Sciatic nerve (tissue), 2 donors: ENCODE results near the gene ZNF888. TPM values are rescaled to one million over a fixed set of nuclear protein-coding genes. Genes with fewer than 3 reads are reported as not detected.
A peak's percentile ranks its signal among the peaks of the same experiment; 100 is the strongest.
"Not testable (repeated sequence)": the region's sequence is repeated elsewhere in the genome, so short reads cannot be mapped to it uniquely, and the experiment has no call there.

Experiments
- ATAC-seq: fragments of 200-7000 bp; cut with Tn5 transposase; one replicate; pipeline ENCODE4 v1.9.1; 2020; ENCODE audit warnings: mild to moderate bottlenecking, moderate library complexity
- DNase-seq: peaks from one replicate; pipeline ENCODE4 v3.0.0-alpha.2; 2020; ENCODE audit warnings: low spot score
- intact Hi-C: fragments of 100-400 bp; cut with DNase I; formaldehyde crosslinking; loops from one replicate; pipeline ENCODE4 v1.14.2; 2022
- total RNA-seq: library from RNA; stranded (reverse); fragmentation: NEBNext Ultra II Directional; extraction: Animal tissue kit (Norgen Biotek cat#: 25700); gene quantifications from one replicate; pipeline ENCODE4 v1.2.1, GENCODE V29; 2021
- donor health status: DM: no; HTN: no; CAD: no.
- donor health status: DM: no; HTN: no; CAD: no.

The ZNF888 gene
- total RNA-seq, 1 donor from 2014 or later = 4.8 TPM

DNA sequence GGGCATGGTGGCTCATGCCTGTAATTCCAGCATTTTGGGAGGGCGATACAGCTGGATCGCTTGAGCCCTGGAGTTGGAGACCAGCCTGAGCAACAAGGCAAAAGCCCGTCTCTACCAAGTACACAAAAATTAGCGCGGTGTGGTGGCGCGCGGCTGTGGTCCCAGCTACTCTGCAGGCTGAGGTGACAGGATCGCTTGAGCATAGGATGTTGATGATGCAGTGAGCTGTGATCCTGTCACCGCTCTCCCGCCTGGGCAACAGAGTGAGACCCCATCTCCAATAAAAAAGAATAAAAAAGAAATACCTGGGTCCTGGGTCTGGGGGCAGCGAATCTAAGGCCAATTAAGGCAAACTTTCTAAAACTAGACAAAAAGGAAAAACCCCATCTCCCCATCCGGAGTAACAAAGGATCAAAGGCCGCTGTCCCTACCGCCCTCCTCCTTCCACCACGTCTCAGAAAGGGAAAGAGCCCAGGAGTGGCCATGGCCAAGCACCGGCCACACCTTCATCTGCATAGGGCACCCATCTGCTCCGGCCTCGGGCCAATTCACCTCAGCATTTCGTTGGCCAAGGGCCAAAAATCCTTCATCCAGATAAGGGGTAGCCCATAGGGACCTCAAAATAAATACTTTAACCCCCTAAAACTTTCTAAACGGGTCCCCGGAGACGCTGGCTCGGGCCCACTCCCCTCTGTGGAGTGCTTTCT, 26.6 kb downstream of the ZNF888 start:
- DNase-seq = peak; percentile 65
- ATAC-seq = peak; percentile 51
- intact Hi-C loops = no loop called here

DNA sequence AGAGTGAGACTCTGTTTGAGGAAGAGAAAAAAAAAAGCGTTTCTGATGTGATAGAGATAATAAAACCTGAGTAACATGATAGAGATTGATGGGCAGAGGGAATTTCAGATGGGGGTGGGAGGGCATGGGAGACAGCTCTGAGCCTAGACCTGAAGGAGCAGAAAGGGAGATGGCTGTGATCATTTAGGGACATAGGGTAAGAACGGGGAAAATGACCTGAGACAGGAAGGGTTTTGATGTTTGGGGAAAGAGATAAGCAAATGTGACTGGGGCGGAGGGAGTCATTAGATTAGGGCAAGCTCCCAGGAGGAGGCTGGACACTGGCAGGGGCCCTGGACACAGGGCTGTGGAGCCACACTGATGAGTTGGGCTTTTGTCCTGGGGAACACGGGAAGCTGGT, 31.9 kb downstream of the ZNF888 start:
- ATAC-seq = no peak
- intact Hi-C loops = no loop called here
- no peak for DNase-seq

DNA sequence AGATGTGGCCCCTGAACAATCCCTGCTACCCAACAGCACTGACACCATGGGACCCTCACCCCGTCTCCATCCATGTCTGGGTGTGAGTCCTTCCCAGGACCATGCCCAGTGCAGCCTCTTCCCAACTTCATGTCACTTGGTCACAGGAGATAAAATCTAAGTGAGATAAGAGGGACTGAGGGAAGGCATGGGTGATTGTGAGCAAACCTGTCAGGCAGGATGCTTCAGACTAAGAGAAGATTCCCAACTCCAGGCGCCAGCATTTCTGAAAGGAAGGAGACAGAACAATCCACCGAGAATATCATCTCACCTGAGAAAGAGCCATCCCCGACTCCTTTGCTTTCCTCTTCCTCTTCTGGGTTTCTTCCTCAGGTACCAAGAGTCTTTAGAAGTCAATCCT, 33.3 kb downstream of the ZNF888 start:
- ATAC-seq = no peak
- DNase-seq = no peak
- intact Hi-C loops = no loop called here

DNA sequence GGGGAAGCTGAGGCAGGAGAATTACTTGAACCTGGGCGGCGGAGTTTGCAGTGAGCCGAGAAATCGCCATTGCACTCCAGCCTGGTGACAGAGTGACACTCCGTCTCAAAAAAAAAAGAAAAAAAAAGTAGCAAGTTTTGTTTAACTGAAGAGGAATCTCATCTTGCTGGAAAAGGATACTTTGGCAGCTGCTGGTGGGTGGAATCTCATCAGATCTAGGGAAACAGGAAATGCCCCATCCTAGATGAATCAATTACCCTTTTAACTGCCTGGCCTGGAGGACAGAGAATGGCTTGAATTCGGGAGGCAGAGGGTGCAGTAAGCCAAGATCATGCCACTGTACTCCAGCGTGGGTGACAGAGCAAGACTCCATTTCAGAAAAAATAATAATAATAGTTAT, 34.2 kb downstream of the ZNF888 start:
- ATAC-seq = no peak
- intact Hi-C loops = no loop called here
- DNase-seq = no peak

DNA sequence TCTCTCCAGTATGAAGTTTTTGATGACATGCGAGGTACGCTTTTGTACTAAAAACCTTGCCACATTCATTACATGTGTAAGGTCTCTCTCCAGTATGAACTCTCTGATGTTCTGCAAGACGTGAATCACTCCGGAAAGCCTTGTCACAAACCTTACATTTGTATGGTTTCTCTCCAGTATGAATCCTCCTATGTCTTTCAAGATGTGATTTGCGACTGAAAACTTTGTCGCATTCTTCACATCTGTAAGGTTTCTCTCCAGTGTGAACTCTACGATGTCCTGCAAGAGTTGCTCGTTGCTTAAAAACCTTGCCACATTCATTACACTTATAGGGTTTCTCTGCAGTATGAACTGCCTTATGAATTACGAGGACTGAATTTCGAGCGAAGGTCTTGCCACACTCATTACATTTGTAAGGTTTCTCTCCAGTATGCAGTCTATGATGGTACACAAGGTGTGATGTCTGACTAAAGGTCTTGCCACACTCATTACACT, 42.3 kb downstream of the ZNF888 start:
- DNase-seq (no peak), ATAC-seq (no peak)
- intact Hi-C loops = no loop called here

DNA sequence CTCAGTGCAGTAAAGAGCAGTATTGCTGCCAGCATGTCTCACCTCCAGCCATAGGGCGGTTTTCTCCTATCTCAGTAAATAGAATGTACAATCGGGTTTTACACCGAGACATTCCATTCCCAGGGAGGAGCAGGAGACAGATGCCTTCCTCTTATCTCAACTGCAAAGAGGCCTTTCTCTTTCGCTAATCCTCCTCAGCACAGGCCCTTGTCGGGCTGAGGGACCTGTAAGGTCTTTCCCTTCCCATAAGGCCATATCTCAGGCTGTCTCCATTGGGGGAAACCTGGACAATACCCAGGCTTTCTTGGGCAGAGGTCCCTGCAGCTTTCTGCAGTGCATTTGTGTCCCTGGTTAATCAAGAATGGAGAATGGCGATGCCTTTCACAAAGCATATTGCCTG, 50.2 kb downstream of the ZNF888 start:
- intact Hi-C loops, ATAC-seq, DNase-seq: not testable (repeated sequence)

DNA sequence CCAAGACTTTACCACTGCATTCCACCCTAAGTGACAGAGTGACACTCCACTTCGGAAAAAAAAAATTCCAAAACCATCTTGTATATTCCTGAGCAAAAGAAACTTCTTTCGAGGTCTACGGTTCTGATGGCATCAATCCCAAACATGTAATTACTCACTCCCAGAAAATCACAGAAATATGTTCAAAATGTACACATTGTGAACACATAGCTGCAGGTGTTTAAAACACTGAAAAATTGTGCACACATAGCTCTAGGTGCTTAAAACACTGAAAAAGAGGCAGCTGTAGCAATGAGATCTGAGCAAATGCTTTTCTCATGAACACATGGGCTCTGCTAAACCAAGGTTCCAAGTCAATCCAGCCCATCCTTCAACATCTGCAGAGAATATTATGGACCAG, 51.8 kb downstream of the ZNF888 start:
- DNase-seq = no peak
- no peak for ATAC-seq
- intact Hi-C loops = no loop called here

DNA sequence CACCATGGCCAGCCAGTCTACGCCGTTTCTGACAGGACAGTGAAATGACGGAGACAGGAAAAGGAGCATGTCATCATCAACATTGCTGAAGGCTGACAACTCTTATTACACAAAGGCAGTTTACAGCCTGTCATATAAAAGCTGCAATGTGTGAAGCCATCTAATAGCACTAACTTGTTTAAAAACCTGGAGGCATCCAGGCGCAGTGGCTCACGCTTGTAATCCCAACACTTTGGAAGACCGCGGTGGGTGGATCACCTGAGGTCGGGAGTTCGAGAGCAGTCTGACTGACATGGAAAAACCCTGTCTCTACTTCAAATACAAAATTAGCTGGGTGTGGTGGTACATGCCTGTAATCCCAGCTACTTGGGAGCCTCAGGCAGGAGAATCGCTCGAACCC, 55.2 kb downstream of the ZNF888 start:
- ATAC-seq, DNase-seq, intact Hi-C loops: not testable (repeated sequence)

DNA sequence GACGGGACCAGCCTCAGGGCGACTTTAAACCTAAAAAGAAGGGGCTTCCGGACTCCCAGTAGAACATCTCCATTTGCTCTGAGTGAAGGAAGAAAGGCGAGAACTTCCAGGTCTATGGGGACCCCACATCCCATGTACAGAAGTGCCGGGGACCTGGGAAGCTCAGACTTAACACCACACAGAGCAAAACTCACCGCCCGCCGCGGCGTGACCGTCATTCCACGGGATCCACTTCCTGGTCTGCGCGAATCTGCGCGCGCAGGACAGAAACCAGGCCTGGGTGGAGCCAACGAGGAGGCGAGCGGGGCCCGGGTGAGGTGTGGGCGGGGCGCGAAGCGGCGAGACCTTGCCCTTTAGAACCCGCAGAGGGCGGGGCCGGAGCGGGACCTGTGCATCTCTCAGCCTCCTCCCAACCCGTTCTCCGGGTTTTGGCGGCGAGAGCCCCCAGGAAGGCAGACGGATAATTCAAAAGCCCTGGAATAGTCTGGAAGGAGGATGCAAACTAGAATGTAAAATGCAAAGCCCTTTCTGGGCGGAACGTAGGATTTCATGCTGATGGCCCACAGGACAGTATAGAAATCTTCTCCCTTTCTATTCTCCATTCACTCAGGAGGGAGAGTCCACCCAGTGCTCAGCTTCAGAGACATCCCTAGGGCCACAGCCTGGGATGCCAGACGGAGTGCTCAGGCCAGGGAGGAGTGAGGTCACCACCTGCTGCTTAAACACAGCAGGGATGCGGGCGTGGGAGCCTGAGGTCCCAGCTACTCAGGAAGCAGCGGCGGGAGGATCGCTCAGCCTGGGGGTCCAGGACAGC, 65.6 kb downstream of the ZNF888 start, which contains the start of gene ZNF468:
TSS of gene ZNF468 (minus strand) at position 242 of the 814 bp plus-strand sequence. CDS start 3,347 bp downstream, outside the sequence.
- peak; percentile 89 for DNase-seq
- ATAC-seq = peak; percentile 100
- intact Hi-C loops = not testable (repeated sequence)

DNA sequence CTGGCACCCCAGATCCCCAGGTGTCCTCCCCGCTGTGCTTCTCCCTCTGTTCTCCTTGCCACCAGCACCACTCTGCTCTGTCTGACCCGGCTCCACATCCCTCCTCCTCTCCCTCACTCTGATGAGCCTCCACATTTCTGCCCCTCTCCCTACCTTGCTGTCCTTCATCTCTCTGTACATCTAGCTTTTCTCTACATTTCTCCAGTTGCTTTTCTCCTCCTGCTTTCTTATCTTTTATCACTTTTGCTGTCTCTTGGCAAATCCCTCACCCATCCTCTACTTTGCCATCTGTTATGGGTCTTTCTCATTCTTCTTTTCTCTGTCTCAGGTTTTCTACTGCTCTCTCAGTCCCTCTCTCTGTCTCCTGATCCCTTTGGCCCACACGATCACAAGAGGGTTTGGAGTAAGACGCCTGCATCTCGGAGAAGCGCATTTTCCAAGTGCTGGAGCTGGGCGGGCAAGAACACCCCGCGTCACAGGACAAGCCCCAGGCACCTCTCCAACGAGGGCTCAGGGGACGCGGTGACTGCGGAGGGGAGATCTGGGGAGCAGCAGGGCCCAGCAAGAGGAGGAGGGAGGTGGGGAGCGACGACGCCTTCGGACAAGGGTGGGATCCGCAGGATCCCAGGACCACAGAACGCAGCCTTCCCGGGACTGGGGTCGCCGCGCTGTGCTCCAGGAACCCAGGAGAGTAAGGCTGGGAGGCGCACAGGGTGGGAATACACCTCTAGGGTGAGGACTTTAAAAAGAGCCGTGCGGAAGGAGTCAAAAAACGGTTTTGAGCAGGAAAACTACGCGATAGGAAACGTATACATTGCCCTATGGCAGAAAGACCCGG, 66.5 kb downstream of the ZNF888 start:
- peak; percentile 48 for ATAC-seq
- DNase-seq, intact Hi-C loops: not testable (repeated sequence)

Other genes starting within 250 kb of the ZNF888 start
- gene ZNF611, start 188.4 kb downstream of the ZNF888 start, total RNA-seq = 26.6 TPM
- gene ZNF600, start 136.6 kb downstream of the ZNF888 start, total RNA-seq = 12.3 TPM
- 18.1 TPM for gene ZNF28, start 101.8 kb downstream of the ZNF888 start, total RNA-seq
- gene ZNF468, start 65.8 kb downstream of the ZNF888 start, total RNA-seq = 12.8 TPM
- 12.1 TPM for gene ZNF320, start 25.8 kb downstream of the ZNF888 start, total RNA-seq
- gene ZNF816, start 39.5 kb upstream of the ZNF888 start, total RNA-seq = 10.7 TPM
- gene ERVV-1, start 90.5 kb upstream of the ZNF888 start, total RNA-seq = not detected
- not detected for gene ERVV-2, start 121.3 kb upstream of the ZNF888 start, total RNA-seq
- gene ZNF160, start 180.0 kb upstream of the ZNF888 start, total RNA-seq = 48.1 TPM
- gene ZNF415, start 209.5 kb upstream of the ZNF888 start, total RNA-seq = 12.6 TPM
- gene ZNF347, start 235.6 kb upstream of the ZNF888 start, total RNA-seq = 20.2 TPM